ENCODE measurements around the gene MAMDC4. TPM values are rescaled to one million over a fixed set of nuclear protein-coding genes. Genes with fewer than 3 reads are reported as not detected.

The MAMDC4 gene
- total and polyA plus RNA-seq, 2 of the 13 experiments (the other 11 are each of a cell fraction or from before 2014, with no cell fraction given) = 6.0 to 6.8 TPM

DNA sequence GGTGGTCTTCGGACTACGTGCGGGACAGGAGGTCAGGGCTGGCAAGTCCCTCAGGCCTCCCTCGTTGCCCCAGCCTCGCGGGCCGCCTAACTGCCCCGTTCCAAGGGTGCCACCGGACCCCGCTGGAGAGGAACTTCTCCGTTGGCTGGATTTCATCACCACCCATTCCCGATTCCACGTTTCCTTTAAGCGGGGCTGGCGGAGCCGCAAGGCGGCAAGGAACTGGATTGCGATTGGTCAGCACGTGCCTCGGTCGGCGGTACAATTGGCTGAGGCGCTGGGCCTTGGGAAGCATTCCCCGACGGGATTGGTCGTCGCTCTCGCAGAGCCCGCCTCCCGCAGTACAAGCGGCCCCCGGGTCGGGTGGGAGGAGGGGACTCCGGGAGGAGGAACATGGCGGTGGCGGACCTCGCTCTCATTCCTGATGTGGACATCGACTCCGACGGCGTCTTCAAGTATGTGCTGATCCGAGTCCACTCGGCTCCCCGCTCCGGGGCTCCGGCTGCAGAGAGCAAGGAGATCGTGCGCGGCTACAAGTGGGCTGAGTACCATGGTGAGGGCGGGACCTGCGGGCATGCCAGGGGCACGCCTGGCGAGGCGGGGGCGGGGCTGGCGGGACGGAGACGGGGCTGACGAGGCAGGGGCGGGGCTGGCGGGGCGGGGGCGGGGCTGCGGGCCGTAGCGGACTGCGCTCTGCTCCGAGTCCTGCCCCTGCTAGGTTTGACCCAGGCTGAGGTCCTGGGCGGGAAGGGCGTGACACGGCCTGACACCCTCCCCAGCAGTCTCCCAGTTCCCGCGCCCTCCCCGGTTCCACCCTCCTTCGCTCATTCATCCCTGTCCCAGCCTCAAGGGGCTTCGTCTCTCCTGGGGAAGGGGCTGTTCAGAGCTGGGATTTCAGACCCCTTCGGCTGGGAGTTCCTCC lies 2.8 kb upstream of the MAMDC4 start, which contains the start of gene PHPT1 (continued):
- TF ChIP-seq, protein P1, sequence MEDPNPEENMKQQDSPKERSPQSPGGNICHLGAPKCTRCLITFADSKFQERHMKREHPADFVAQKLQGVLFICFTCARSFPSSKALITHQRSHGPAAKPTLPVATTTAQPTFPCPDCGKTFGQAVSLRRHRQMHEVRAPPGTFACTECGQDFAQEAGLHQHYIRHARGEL (CRISPR knock-in tag; IDR thresholded peaks at IDR 0.05) = no peak
- peak; percentile 43 for TF ChIP-seq TEAD3 (CRISPR knock-in tag; optimal IDR thresholded peaks at IDR 0.05; ENCODE audit: borderline replicate concordance)
- no peak for TF ChIP-seq SYNCRIP (IDR thresholded peaks at IDR 0.05; ENCODE audit: insufficient read depth, low read depth, low read length)
- peak; percentile 56 for TF ChIP-seq ARNTL (CRISPR knock-in tag; IDR thresholded peaks at IDR 0.05)
- no peak for TF ChIP-seq MTF2 (CRISPR knock-in tag; IDR thresholded peaks at IDR 0.05; ENCODE audit: borderline replicate concordance)
- peak; percentile 27 for TF ChIP-seq HDAC2 (CRISPR knock-in tag; IDR thresholded peaks at IDR 0.05)
- TF ChIP-seq MATR3 (CRISPR knock-in tag; IDR thresholded peaks at IDR 0.05) = no peak
- TF ChIP-seq, protein P2, sequence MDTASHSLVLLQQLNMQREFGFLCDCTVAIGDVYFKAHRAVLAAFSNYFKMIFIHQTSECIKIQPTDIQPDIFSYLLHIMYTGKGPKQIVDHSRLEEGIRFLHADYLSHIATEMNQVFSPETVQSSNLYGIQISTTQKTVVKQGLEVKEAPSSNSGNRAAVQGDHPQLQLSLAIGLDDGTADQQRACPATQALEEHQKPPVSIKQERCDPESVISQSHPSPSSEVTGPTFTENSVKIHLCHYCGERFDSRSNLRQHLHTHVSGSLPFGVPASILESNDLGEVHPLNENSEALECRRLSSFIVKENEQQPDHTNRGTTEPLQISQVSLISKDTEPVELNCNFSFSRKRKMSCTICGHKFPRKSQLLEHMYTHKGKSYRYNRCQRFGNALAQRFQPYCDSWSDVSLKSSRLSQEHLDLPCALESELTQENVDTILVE (CRISPR knock-in tag; IDR thresholded peaks at IDR 0.05) = peak; percentile 93
- peak; percentile 76 for TF ChIP-seq RBM22 (optimal IDR thresholded peaks at IDR 0.05; ENCODE audit: low read length)
- TF ChIP-seq IRF2 (CRISPR knock-in tag; IDR thresholded peaks at IDR 0.05) = no peak; the same call in 1 of the 2 replicates
- peak; percentile 35; the same call in 1 of the 2 replicates for TF ChIP-seq ZNF563 (CRISPR knock-in tag; IDR thresholded peaks at IDR 0.05)
- TF ChIP-seq, protein P3, sequence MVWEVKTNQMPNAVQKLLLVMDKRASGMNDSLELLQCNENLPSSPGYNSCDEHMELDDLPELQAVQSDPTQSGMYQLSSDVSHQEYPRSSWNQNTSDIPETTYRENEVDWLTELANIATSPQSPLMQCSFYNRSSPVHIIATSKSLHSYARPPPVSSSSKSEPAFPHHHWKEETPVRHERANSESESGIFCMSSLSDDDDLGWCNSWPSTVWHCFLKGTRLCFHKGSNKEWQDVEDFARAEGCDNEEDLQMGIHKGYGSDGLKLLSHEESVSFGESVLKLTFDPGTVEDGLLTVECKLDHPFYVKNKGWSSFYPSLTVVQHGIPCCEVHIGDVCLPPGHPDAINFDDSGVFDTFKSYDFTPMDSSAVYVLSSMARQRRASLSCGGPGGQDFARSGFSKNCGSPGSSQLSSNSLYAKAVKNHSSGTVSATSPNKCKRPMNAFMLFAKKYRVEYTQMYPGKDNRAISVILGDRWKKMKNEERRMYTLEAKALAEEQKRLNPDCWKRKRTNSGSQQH (CRISPR knock-in tag; IDR thresholded peaks at IDR 0.05; ENCODE audit: low read depth) = peak; percentile 18; the same call in 1 of the 2 replicates
- TF ChIP-seq ZNF598 (CRISPR knock-in tag; IDR thresholded peaks at IDR 0.05; ENCODE audit: borderline replicate concordance) = no peak
- TF ChIP-seq, protein P4, sequence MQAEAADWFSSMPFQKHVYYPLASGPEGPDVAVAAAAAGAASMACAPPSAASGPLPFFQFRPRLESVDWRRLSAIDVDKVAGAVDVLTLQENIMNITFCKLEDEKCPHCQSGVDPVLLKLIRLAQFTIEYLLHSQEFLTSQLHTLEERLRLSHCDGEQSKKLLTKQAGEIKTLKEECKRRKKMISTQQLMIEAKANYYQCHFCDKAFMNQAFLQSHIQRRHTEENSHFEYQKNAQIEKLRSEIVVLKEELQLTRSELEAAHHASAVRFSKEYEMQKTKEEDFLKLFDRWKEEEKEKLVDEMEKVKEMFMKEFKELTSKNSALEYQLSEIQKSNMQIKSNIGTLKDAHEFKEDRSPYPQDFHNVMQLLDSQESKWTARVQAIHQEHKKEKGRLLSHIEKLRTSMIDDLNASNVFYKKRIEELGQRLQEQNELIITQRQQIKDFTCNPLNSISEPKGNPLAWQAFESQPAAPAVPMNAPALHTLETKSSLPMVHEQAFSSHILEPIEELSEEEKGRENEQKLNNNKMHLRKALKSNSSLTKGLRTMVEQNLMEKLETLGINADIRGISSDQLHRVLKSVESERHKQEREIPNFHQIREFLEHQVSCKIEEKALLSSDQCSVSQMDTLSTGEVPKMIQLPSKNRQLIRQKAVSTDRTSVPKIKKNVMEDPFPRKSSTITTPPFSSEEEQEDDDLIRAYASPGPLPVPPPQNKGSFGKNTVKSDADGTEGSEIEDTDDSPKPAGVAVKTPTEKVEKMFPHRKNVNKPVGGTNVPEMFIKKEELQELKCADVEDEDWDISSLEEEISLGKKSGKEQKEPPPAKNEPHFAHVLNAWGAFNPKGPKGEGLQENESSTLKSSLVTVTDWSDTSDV (CRISPR knock-in tag; IDR thresholded peaks at IDR 0.05) = no peak
- no peak for TF ChIP-seq ZFAT (CRISPR knock-in tag; conservative IDR thresholded peaks at IDR 0.05)
- TF ChIP-seq TBP (CRISPR knock-in tag; IDR thresholded peaks at IDR 0.05) = no peak
- TF ChIP-seq ZNF296 (CRISPR knock-in tag; conservative IDR thresholded peaks at IDR 0.05) = no peak
- TF ChIP-seq ZNF724P (CRISPR knock-in tag; IDR thresholded peaks at IDR 0.05; ENCODE audit: borderline replicate concordance) = no peak
- 0 out of 2 replicates have a peak, but pooled peaks have one; percentile 55 for TF ChIP-seq ZFP37 (CRISPR knock-in tag; IDR thresholded peaks at IDR 0.05; ENCODE audit: borderline replicate concordance)
- TF ChIP-seq, protein P5, sequence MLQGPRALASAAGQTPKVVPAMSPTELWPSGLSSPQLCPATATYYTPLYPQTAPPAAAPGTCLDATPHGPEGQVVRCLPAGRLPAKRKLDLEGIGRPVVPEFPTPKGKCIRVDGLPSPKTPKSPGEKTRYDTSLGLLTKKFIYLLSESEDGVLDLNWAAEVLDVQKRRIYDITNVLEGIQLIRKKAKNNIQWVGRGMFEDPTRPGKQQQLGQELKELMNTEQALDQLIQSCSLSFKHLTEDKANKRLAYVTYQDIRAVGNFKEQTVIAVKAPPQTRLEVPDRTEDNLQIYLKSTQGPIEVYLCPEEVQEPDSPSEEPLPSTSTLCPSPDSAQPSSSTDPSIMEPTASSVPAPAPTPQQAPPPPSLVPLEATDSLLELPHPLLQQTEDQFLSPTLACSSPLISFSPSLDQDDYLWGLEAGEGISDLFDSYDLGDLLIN (CRISPR knock-in tag; IDR thresholded peaks at IDR 0.05; ENCODE audit: borderline replicate concordance) = 0 out of 2 replicates have a peak, but pooled peaks have one; percentile 77
- TF ChIP-seq SMAD9 (CRISPR knock-in tag; IDR thresholded peaks at IDR 0.05) = no peak
- TF ChIP-seq XRCC5 (optimal IDR thresholded peaks at IDR 0.05; ENCODE audit: low read length) = no peak
- TF ChIP-seq SNRNP70 (IDR thresholded peaks at IDR 0.05; ENCODE audit: low read depth, low read length) = no peak
